Measurements from ENCODE around the gene GSTA5.
A peak's percentile ranks its signal among the peaks of the same experiment; 100 is the strongest.

GRCh38 chr6:52801188-52801841 lies 39.3 kb downstream of the GSTA5 start:
- TF ChIP-seq, protein P1, sequence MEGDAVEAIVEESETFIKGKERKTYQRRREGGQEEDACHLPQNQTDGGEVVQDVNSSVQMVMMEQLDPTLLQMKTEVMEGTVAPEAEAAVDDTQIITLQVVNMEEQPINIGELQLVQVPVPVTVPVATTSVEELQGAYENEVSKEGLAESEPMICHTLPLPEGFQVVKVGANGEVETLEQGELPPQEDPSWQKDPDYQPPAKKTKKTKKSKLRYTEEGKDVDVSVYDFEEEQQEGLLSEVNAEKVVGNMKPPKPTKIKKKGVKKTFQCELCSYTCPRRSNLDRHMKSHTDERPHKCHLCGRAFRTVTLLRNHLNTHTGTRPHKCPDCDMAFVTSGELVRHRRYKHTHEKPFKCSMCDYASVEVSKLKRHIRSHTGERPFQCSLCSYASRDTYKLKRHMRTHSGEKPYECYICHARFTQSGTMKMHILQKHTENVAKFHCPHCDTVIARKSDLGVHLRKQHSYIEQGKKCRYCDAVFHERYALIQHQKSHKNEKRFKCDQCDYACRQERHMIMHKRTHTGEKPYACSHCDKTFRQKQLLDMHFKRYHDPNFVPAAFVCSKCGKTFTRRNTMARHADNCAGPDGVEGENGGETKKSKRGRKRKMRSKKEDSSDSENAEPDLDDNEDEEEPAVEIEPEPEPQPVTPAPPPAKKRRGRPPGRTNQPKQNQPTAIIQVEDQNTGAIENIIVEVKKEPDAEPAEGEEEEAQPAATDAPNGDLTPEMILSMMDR (IDR thresholded peaks at IDR 0.05; ENCODE audit: low read depth, low read length, missing input control): no peak
- TF ChIP-seq, protein P2, sequence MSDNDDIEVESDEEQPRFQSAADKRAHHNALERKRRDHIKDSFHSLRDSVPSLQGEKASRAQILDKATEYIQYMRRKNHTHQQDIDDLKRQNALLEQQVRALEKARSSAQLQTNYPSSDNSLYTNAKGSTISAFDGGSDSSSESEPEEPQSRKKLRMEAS (IDR thresholded peaks at IDR 0.05): peak; percentile 16
- TF ChIP-seq REST (IDR thresholded peaks at IDR 0.05) (no peak), EGR1 (IDR thresholded peaks at IDR 0.05; ENCODE audit: low read depth in 2 of 2) (no peak), RXRA (IDR thresholded peaks at IDR 0.05) (peak; percentile 34 to 44), TAF1 (conservative IDR thresholded peaks at IDR 0.05) (no peak), SP1 (IDR thresholded peaks at IDR 0.05) (peak; percentile 40), RAD21 (IDR thresholded peaks at IDR 0.05) (no peak), FOXA1 (IDR thresholded peaks at IDR 0.05) (no peak), FOXA2 (IDR thresholded peaks at IDR 0.05) (no peak), JUND (IDR thresholded peaks at IDR 0.05) (no peak), GABPA (IDR thresholded peaks at IDR 0.05 in 1 of 2, conservative IDR thresholded peaks at IDR 0.05 in 1 of 2) (no peak), ATF3 (IDR thresholded peaks at IDR 0.05) (no peak)
